Parathyroid adenoma (tissue), 2 donors: Measurements from ENCODE around the gene MTA1.
A peak's percentile ranks its signal among the peaks of the same experiment; 100 is the strongest.

ENCODE experiments used
- H2AFZ ChIP-seq: fragments of 300-600 bp; sonication (generic); one replicate; pipeline ENCODE4 v1.7.0; 2017; ENCODE audit warnings: antibody characterized with exemption, mild to moderate bottlenecking
- H3K27ac ChIP-seq: fragments of 300-600 bp; sonication (generic); one replicate; pipeline ENCODE4 v1.7.0; 2017
- H3K27me3 ChIP-seq: fragments of 300-600 bp; sonication (generic); one replicate; pipeline ENCODE4 v1.7.0; 2017; ENCODE audit warnings: low read length; ENCODE audit not compliant: control insufficient read depth, insufficient read depth
- H3K36me3 ChIP-seq: fragments of 300-600 bp; sonication (generic); one replicate; pipeline ENCODE4 v1.7.0; 2017; ENCODE audit warnings: low read length; ENCODE audit not compliant: control insufficient read depth, insufficient read depth
- H3K4me1 ChIP-seq: fragments of 300-600 bp; sonication (generic); one replicate; pipeline ENCODE4 v1.7.0; 2017; ENCODE audit warnings: control low read depth
- H3K4me2 ChIP-seq: fragments of 300-600 bp; sonication (generic); one replicate; pipeline ENCODE4 v1.7.0; 2017; ENCODE audit warnings: low read length
- H3K4me3 ChIP-seq: fragments of 300-600 bp; sonication (generic); one replicate; pipeline ENCODE4 v1.7.0; 2017; ENCODE audit warnings: low read depth, low read length
- H3K79me2 ChIP-seq: fragments of 300-600 bp; sonication (generic); one replicate; pipeline ENCODE4 v1.7.0; 2017; ENCODE audit warnings: control low read depth
- H3K9ac ChIP-seq: fragments of 300-600 bp; sonication (generic); one replicate; pipeline ENCODE4 v1.7.0; 2017; ENCODE audit warnings: mild to moderate bottlenecking
- H3K9me3 ChIP-seq: fragments of 300-600 bp; sonication (generic); one replicate; pipeline ENCODE4 v1.7.0; 2017; ENCODE audit warnings: low read length; ENCODE audit not compliant: control insufficient read depth
- TF ChIP-seq, protein P1 (sequence below): fragments of 300-600 bp; sonication (generic); IDR thresholded peaks from one replicate; pipeline ENCODE4 v1.7.0; 2017; ENCODE audit warnings: antibody characterized with exemption, mild to moderate bottlenecking
- donor health status: primary hyperparathyroidism.

MTA1 gene

GRCh38 chr14:105476831-105477659, 57.4 kb downstream of the MTA1 start:
- Histone ChIP-seq H3K4me1 (peaks cover 22% of the 10 kb centered on the region), H3K27ac (peak overlapping the region; percentile 75)

GRCh38 chr14:105477660-105478397, 58.2 kb downstream of the MTA1 start:
- Histone ChIP-seq H2AFZ (no peak overlapping the region), H3K79me2 (no peaks in the 10 kb centered on the region), H3K4me1 (peaks cover 25% of the 10 kb centered on the region), H3K27ac (peak overlapping the region; percentile 75), H3K27me3 (no peaks in the 10 kb centered on the region), H3K9me3 (no peaks in the 10 kb centered on the region), H3K4me2 (no peak overlapping the region), H3K9ac (no peak overlapping the region), H3K4me3 (no peak overlapping the region), H3K36me3 (no peaks in the 10 kb centered on the region)
- TF ChIP-seq, protein P1, sequence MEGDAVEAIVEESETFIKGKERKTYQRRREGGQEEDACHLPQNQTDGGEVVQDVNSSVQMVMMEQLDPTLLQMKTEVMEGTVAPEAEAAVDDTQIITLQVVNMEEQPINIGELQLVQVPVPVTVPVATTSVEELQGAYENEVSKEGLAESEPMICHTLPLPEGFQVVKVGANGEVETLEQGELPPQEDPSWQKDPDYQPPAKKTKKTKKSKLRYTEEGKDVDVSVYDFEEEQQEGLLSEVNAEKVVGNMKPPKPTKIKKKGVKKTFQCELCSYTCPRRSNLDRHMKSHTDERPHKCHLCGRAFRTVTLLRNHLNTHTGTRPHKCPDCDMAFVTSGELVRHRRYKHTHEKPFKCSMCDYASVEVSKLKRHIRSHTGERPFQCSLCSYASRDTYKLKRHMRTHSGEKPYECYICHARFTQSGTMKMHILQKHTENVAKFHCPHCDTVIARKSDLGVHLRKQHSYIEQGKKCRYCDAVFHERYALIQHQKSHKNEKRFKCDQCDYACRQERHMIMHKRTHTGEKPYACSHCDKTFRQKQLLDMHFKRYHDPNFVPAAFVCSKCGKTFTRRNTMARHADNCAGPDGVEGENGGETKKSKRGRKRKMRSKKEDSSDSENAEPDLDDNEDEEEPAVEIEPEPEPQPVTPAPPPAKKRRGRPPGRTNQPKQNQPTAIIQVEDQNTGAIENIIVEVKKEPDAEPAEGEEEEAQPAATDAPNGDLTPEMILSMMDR = no peak

More at GRCh38 chr14:105476831-105477659, 57.4 kb downstream of the MTA1 start:
- Histone ChIP-seq H3K27me3 (no peaks in the 10 kb centered on the region), H3K79me2 (no peaks in the 10 kb centered on the region), H3K36me3 (no peaks in the 10 kb centered on the region), H3K9ac (no peak overlapping the region), H3K4me3 (peak overlapping the region; percentile 30), H3K9me3 (no peaks in the 10 kb centered on the region), H3K4me2 (peak overlapping the region; percentile 57), H2AFZ (no peak overlapping the region)
- TF ChIP-seq, protein P1 = no peak

DNA sequence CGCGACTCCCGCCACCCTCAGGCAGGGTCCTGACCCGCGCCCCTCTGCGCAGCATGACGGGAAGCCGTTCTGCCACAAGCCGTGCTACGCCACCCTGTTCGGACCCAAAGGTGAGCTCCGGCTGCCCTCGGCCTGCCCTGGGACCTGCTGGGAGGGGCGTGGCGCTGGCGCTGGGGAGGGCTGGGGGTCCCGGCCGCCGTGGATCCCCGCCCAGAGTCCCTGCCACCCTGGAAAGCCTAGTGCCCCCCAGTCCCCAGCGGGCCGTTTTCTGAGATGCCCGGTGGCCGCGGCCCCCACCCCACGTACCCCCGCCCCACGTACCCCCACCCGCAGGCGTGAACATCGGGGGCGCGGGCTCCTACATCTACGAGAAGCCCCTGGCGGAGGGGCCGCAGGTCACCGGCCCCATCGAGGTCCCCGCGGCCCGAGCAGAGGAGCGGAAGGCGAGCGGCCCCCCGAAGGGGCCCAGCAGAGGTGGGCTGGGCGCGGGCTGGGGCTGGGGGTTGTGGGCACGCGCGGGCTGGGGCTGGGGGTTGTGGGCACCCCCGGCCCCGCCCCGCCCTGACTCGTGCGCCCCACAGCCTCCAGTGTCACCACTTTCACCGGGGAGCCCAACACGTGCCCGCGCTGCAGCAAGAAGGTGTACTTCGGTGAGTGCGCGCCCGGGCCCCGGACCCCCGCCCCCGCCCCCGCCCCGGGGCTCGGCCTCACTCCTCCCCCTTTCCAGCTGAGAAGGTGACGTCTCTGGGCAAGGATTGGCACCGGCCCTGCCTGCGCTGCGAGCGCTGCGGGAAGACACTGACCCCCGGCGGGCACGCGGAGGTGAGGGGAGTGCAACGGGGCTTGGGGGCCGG, 59.0 kb downstream of the MTA1 start:
- no peak overlapping the region for H3K27ac ChIP-seq
- no peak overlapping the region for H3K9ac ChIP-seq
- H3K4me3 ChIP-seq = no peak overlapping the region
- no peaks in the 10 kb centered on the region for H3K27me3 ChIP-seq
- no peak overlapping the region for H2AFZ ChIP-seq
- TF ChIP-seq, protein P1 = no peak
- no peaks in the 10 kb centered on the region for H3K9me3 ChIP-seq
- H3K4me1 ChIP-seq = peaks cover 23% of the 10 kb centered on the region
- no peaks in the 10 kb centered on the region for H3K36me3 ChIP-seq
- no peaks in the 10 kb centered on the region for H3K79me2 ChIP-seq
- no peak overlapping the region for H3K4me2 ChIP-seq

- Histone ChIP-seq H3K27me3 (no peaks in the 10 kb centered on the region), H3K9me3 (no peaks in the 10 kb centered on the region), H3K36me3 (no peaks in the 10 kb centered on the region), H3K79me2 (no peaks in the 10 kb centered on the region), H3K27ac (peak overlapping the region; percentile 87), H2AFZ (no peak overlapping the region), H3K4me1 (peaks cover 23% of the 10 kb centered on the region), H3K4me2 (no peak overlapping the region), H3K9ac (no peak overlapping the region), H3K4me3 (no peak overlapping the region)
- TF ChIP-seq, protein P1 = no peak
These were observed 60.0 kb downstream of the MTA1 start for GRCh38 chr14:105479431-105480158.
